GM23338 (cell line): Measurements from ENCODE around the gene CKMT1A. TPM values are rescaled to one million over a fixed set of nuclear protein-coding genes. Genes with fewer than 3 reads are reported as not detected.
"Not testable (repeated sequence)": the region's sequence is repeated elsewhere in the genome, so short reads cannot be mapped to it uniquely, and the experiment has no call there.

Experiments used
- ATAC-seq: fragments of 200-7000 bp; cut with Tn5 transposase; 3 replicates; pipeline ENCODE4 v1.9.1; 2020
- DNase-seq: peaks from one replicate; pipeline ENCODE4 v3.0.0-alpha.2; 2015; ENCODE audit warnings: low spot score
- H2AFZ ChIP-seq: fragments of 200-600 bp; sonication (generic); 2 replicates; pipeline ENCODE4 v1.8.0; 2016; ENCODE audit warnings: antibody characterized with exemption, mild to moderate bottlenecking, moderate library complexity
- H3F3A ChIP-seq: fragments of 200-600 bp; sonication (generic); replicated peaks from 2 replicates; pipeline ENCODE4 v1.8.0; 2017; ENCODE audit warnings: antibody characterized with exemption, mixed run types, low read depth
- H3K27ac ChIP-seq: fragments of 200-600 bp; sonication (generic); 2 replicates; pipeline ENCODE4 v1.6.1; 2016; ENCODE audit warnings: low read depth
- H3K27me3 ChIP-seq: fragments of 200-600 bp; sonication (generic); 2 replicates; pipeline ENCODE4 v1.8.0; 2016; ENCODE audit warnings: mild to moderate bottlenecking, mixed run types, moderate library complexity; ENCODE audit not compliant: insufficient read depth
- H3K36me3 ChIP-seq: fragments of 200-600 bp; sonication (generic); 2 replicates; pipeline ENCODE4 v1.8.0; 2016; ENCODE audit warnings: mild to moderate bottlenecking; ENCODE audit not compliant: insufficient read depth
- H3K4me1 ChIP-seq: fragments of 200-600 bp; sonication (generic); 2 replicates; pipeline ENCODE4 v1.8.0; 2016; ENCODE audit warnings: mild to moderate bottlenecking, moderate library complexity; ENCODE audit not compliant: insufficient read depth
- H3K4me2 ChIP-seq: fragments of 200-600 bp; sonication (generic); 2 replicates; pipeline ENCODE4 v1.7.1; 2017; ENCODE audit warnings: mixed run types
- H3K4me3 ChIP-seq: fragments of 200-600 bp; sonication (generic); 2 replicates; pipeline ENCODE4 v1.6.1; 2016; ENCODE audit warnings: mixed run types
- H3K79me2 ChIP-seq: fragments of 200-600 bp; sonication (generic); replicated peaks from 2 replicates; pipeline ENCODE4 v1.8.0; 2017; ENCODE audit warnings: mild to moderate bottlenecking; ENCODE audit not compliant: insufficient read depth
- H3K9me2 ChIP-seq: fragments of 200-600 bp; sonication (generic); 2 replicates; pipeline ENCODE4 v1.8.0; 2017; ENCODE audit not compliant: insufficient read depth
- H4K20me1 ChIP-seq: fragments of 200-600 bp; sonication (generic); replicated peaks from 2 replicates; pipeline ENCODE4 v1.8.0; 2017; ENCODE audit warnings: mild to moderate bottlenecking; ENCODE audit not compliant: insufficient read depth
- H3K27ac Mint-ChIP-seq: 2 replicates; pipeline ENCODE4 v1.8.0; 2020; ENCODE audit warnings: inconsistent platforms, mild to moderate bottlenecking, moderate library complexity, mixed read lengths
- H3K27me3 Mint-ChIP-seq: 3 replicates; pipeline ENCODE4 v1.8.0; 2022; ENCODE audit warnings: low read depth, mild to moderate bottlenecking, moderate library complexity, mixed read lengths, inconsistent platforms; ENCODE audit not compliant: insufficient read depth, poor library complexity
- H3K36me3 Mint-ChIP-seq: 3 replicates; pipeline ENCODE4 v1.8.0; 2021; ENCODE audit warnings: low read depth, mild to moderate bottlenecking, inconsistent platforms, moderate library complexity, mixed read lengths
- H3K4me1 Mint-ChIP-seq: 3 replicates; pipeline ENCODE4 v1.8.0; 2020; ENCODE audit warnings: mild to moderate bottlenecking, inconsistent platforms, mixed read lengths
- H3K4me3 Mint-ChIP-seq: 3 replicates; pipeline ENCODE4 v1.8.0; 2021; ENCODE audit warnings: moderate library complexity, mild to moderate bottlenecking, inconsistent platforms, mixed read lengths
- H3K9me3 Mint-ChIP-seq: 3 replicates; pipeline ENCODE4 v1.8.0; 2020; ENCODE audit warnings: moderate library complexity, mild to moderate bottlenecking, inconsistent platforms, mixed read lengths
- polyA plus RNA-seq: library from polyadenylated mRNA; unstranded; fragments of >200 nt; fragmentation: Nextera tagmentation; extraction: Ambion mirVana; gene quantifications from 2 replicates; pipeline ENCODE4 v1.2.1, GENCODE V29; 2016
- total RNA-seq: library from RNA; depleted of rRNA; stranded (reverse); fragments of >200 nt; shearing (Covaris generic); gene quantifications from 2 replicates; pipeline ENCODE4 v1.2.3, GENCODE V29; 2014

Gene CKMT1A
- total and polyA plus RNA-seq, 2 experiments from 2014 or later, result 27.3 to 30.9 TPM

GRCh38 chr15:43666177-43666576 is 27.5 kb upstream of the CKMT1A start:
- H3K4me3 Mint-ChIP-seq, H2AFZ ChIP-seq, H3K36me3 Mint-ChIP-seq, ATAC-seq, H3K27ac ChIP-seq, H3K9me2 ChIP-seq, H3K4me3 ChIP-seq, H3K4me1 Mint-ChIP-seq, H3F3A ChIP-seq, H3K4me2 ChIP-seq, H3K27me3 ChIP-seq, H4K20me1 ChIP-seq, DNase-seq, H3K27me3 Mint-ChIP-seq, H3K27ac Mint-ChIP-seq, H3K36me3 ChIP-seq, H3K79me2 ChIP-seq, H3K4me1 ChIP-seq, H3K9me3 Mint-ChIP-seq: not testable (repeated sequence)

GRCh38 chr15:43674175-43674574 is 19.5 kb upstream of the CKMT1A start:
- not testable (repeated sequence) for H3K27me3 Mint-ChIP-seq, H3K9me3 Mint-ChIP-seq, H4K20me1 ChIP-seq, H3F3A ChIP-seq, H3K36me3 ChIP-seq, H3K4me3 ChIP-seq, H3K27ac Mint-ChIP-seq, H3K4me3 Mint-ChIP-seq, H3K27ac ChIP-seq, DNase-seq, H3K4me1 ChIP-seq, H3K4me1 Mint-ChIP-seq, ATAC-seq, H2AFZ ChIP-seq, H3K4me2 ChIP-seq, H3K27me3 ChIP-seq, H3K9me2 ChIP-seq, H3K79me2 ChIP-seq, H3K36me3 Mint-ChIP-seq

GRCh38 chr15:43689604-43690301 is 3.9 kb upstream of the CKMT1A start:
- H3K27ac Mint-ChIP-seq, H3K9me3 Mint-ChIP-seq, H3K4me3 Mint-ChIP-seq, H3K4me1 Mint-ChIP-seq, H3K36me3 ChIP-seq, H3K27ac ChIP-seq, H4K20me1 ChIP-seq, H3K9me2 ChIP-seq, H3K4me2 ChIP-seq, H3F3A ChIP-seq, H3K36me3 Mint-ChIP-seq, DNase-seq, H3K4me3 ChIP-seq, H3K27me3 ChIP-seq, H3K27me3 Mint-ChIP-seq, H2AFZ ChIP-seq, H3K79me2 ChIP-seq, H3K4me1 ChIP-seq: not testable (repeated sequence)
- ATAC-seq, result peak; percentile 63

GRCh38 chr15:43692679-43693078 is 980 bp upstream of the CKMT1A start:
- not testable (repeated sequence) for H3K27me3 Mint-ChIP-seq, H3K9me3 Mint-ChIP-seq, H3K79me2 ChIP-seq, ATAC-seq, H4K20me1 ChIP-seq, H3K4me3 Mint-ChIP-seq, H2AFZ ChIP-seq, H3K4me1 ChIP-seq, H3K4me3 ChIP-seq, H3K36me3 ChIP-seq, H3K27ac Mint-ChIP-seq, H3K9me2 ChIP-seq, H3F3A ChIP-seq, H3K4me2 ChIP-seq, H3K27me3 ChIP-seq, DNase-seq, H3K27ac ChIP-seq, H3K4me1 Mint-ChIP-seq
- peaks cover 11% of the 10 kb centered on the region for H3K36me3 Mint-ChIP-seq
